SIG-M5 (cell line): ENCODE measurements around the gene IGFLR1.

Experiments
- DNase-seq: peaks from one replicate; lab custom pipeline; 2025; lab: John Stamatoyannopoulos, UW

Gene IGFLR1

DNA sequence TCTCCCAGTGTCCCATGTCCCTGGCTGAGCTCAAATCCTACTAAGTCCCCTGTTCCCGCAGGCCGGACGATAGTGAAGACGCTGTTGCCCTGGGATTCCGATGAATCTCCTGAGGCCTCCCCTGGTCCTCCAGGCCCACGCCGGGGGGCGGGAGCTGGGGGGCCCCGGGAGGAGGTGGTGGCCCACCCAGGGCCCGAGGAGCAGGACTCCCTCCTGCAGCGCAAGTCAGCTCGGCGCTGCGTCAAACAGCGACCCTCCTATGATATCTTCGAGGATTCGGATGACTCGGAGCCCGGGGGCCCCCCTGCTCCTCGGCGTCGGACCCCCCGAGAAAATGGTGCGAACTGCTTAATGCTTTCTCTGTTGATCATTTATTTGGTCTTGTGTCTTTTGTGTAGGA lies 18.6 kb downstream of the IGFLR1 start:
- no peak for DNase-seq

DNA sequence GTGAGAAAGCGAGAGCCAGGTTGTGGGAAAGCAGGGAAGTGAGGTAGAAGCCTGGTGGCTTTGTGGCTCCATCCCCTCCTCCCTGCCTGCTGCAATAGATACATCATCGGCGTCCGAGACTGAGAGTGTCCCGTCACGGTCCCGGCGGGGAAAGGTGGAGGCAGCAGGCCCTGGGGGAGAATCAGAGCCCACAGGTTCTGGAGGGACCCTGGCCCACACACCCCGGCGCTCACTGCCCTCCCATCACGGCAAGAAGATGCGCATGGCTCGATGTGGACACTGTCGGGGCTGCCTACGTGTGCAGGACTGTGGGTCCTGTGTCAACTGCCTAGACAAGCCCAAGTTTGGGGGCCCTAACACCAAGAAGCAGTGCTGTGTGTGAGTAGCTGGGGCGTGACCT lies 19.4 kb downstream of the IGFLR1 start:
- DNase-seq, result no peak

DNA sequence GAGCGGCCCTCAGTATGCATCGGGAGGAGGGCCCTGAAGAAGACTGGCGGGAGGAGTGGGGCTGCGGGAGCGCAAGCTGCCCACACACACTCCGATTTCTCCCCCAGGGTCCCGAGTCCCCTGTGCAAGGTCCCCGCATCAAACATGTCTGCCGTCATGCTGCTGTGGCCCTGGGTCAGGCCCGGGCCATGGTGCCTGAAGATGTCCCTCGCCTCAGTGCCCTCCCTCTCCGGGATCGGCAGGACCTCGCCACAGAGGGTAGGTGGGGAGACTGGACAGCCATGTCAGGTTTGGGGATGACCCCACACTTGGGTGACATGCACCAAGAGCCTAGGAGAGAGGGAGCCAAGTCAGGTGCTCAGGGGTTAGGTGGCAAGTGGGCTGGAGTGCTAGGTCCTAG lies 19.8 kb downstream of the IGFLR1 start:
- no peak for DNase-seq

DNA sequence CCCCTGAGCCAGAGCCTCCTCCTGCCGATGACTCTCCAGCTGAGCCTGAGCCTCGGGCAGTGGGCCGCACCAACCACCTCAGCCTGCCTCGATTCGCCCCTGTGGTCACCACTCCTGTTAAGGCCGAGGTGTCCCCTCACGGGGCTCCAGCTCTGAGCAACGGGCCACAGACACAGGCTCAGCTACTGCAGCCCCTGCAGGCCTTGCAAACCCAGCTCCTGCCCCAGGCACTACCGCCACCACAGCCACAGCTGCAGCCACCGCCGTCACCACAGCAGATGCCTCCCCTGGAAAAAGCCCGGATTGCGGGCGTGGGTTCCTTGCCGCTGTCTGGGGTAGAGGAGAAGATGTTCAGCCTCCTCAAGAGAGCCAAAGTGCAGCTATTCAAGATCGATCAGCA lies 20.9 kb downstream of the IGFLR1 start:
- DNase-seq, result no peak

DNA sequence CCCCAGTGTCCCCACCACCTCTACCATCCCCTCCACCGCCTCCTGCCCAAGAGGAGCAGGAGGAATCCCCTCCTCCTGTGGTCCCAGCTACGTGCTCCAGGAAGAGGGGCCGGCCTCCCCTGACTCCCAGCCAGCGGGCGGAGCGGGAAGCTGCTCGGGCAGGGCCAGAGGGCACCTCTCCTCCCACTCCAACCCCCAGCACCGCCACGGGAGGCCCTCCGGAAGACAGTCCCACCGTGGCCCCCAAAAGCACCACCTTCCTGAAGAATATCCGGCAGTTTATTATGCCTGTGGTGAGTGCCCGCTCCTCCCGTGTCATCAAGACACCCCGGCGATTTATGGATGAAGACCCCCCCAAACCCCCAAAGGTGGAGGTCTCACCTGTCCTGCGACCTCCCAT lies 21.6 kb downstream of the IGFLR1 start:
- no peak for DNase-seq

DNA sequence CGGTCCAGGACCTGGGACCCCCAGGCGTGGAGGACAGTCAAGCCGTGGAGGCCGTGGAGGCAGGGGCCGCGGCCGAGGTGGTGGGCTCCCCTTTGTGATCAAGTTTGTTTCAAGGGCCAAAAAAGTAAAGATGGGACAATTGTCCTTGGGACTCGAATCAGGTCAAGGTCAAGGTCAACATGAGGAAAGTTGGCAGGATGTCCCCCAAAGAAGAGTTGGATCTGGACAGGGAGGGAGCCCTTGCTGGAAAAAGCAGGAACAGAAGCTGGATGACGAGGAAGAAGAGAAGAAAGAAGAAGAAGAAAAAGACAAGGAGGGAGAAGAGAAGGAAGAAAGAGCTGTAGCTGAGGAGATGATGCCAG lies 22.1 kb downstream of the IGFLR1 start:
- DNase-seq, result no peak

DNA sequence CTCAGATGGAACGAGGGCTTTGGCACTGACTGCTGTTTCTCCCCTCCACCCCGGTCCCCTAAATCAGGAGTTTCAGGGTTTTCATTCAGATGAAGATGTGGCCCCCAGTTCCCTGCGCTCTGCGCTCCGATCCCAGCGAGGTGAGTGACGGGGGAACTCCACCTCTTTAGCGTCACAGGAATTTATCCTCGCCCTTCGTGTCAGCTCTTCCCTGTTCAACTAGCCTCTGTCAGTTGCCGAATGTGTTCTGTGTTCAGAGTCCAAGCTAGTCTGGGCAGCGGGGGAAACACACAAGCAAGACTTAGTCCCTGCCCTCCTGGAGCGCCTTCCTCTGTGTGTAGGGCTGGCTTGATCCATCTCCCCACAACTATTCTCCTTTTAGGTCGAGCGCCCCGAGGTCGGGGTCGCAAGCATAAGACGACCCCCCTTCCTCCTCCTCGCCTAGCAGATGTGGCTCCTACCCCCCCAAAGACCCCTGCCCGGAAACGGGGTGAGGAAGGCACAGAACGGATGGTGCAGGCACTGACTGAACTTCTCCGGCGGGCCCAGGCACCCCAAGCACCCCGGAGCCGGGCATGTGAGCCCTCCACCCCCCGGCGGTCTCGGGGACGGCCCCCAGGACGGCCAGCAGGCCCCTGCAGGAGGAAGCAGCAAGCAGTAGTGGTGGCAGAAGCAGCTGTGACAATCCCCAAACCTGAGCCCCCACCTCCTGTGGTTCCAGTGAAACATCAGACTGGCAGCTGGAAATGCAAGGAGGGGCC lies 22.7 kb downstream of the IGFLR1 start:
- DNase-seq, result no peak

DNA sequence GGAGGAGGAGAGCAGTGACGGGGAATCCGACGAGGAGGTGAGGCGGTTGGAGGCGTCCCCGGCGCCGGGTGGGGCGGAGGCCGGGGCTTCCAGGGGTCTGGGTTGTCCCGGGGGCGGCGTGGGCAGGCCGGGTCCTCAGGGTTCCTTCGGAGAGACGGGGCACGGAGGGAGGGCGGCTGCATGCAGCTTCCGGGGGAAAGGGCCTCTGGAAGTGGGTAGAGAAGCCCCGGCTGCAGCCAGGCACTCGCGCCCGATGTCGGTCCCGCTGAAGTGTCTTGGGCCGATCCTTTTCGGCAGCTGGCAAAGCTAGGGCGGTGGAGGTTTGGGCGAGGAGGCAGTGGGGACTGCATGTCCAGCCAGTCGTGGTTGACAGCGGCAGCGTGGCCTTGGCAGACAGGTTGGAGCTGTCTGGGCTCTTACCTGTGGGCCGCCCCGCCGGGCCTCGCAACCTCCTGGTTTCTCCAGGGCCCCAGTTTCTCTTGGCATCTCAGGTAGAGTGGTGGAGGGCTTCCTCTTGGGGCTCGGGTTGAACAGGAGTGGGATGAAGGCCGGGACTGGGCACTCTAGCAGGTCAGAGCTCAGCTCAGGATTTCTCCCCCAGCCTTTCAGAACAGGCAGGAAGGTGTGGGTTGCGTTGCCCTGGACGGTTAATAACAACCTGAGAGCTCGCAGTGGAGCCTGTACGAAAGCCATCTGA lies 23.8 kb downstream of the IGFLR1 start:
- DNase-seq, result no peak

DNA sequence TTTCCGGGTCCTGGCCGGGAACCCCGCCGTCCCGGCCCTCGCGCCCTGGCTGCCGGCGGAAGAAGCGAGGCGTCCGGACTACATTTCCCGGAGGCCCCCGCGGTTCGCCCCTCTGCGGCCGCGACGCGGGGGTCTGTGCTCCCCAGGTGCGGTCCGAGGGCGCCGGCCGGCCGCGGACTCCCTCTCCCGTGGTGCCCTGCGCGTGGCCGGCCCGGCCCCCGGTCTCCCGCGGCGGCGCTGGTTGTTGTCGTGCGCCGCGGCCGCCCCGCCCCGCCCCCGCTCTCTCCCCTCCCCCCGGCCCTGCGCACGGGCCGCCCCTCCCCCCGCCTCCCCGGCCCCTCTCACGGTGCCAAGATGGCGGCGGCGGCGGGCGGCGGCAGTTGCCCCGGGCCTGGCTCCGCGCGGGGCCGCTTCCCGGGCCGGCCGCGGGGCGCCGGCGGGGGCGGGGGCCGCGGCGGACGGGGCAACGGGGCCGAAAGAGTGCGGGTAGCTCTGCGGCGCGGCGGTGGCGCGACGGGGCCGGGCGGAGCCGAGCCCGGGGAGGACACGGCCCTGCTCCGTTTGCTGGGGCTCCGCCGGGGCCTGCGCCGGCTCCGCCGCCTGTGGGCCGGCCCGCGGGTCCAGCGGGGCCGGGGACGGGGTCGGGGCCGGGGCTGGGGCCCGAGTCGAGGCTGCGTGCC lies 24.4 kb downstream of the IGFLR1 start, which contains the start of gene KMT2B:
Gene KMT2B, plus strand, starts transcription at position 339 of the 680 bp plus-strand sequence. Its CDS starts 16 bp downstream, at position 355.
- DNase-seq, result no peak

DNA sequence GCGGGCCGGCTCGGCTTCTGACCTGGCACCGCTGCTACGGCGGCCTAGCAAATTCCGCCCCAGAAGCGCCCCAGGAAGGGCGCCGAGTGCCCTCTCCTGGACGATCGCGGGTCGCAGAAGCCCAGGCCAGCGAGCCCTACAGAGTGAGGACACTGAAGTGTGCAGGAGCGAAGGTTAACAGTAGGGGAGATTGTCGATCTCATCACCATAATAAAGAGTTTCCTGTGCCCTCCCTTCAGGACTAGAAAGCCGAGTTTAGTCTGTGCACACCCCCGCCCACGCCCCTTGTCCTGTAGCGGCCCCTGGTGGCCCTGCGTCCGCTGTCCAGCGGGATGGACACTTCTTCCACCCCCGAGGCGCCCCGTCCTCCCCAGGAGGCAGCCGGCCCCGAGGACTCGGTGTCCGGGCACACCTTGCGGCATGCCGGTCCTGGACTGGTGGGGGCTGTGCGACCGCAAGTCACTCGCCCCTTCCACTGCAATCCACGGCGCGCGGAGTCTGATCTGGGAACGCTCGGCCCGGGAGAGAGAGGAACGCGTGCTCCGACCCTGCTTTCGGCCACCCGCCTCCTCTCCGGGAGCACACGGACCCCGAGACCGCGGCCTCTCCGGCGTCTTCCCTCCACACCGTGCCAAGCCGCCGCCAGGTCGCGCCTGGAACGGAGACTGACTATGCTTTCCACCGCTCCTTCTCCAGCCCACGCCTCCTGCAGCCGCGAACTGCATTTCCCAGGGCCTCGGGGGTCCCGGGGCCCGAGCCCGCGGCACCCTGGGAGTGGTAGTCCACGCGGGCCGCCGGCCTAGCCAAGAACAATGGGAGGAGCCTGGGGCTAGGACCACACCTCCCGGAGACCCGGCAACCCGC lies 25.2 kb downstream of the IGFLR1 start:
- DNase-seq, result peak; percentile 75

DNA sequence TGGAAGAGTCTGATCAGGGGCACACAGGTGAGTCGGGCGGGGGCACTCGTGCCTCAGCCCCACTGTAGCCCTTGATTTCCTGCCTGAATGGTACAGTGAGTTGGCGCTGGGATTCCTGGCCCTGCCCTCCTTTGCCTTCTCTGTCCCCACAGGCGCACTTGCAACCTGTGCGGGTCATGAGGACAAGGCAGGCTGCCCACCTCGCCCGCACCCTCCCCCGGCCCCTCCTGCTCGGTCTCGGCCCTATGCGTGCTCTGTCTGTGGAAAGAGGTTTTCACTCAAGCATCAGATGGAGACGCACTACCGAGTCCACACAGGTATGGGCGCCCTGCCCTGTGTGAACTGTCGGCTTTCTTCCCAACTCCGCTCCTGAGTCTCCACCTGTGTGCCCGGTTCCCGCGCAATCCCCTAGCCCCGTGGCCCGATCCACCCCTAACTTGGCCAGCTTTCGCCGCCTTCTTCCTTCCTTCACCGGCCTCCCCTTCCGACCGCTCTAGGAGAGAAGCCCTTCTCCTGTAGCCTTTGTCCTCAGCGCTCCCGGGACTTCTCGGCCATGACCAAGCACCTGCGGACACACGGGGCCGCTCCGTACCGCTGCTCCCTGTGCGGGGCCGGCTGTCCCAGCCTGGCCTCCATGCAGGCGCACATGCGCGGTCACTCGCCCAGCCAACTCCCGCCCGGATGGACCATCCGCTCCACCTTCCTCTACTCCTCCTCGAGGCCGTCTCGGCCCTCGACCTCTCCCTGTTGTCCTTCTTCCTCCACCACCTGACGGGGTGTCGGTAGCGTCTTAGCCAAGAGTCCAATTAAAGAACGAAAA lies 26.1 kb downstream of the IGFLR1 start:
- no peak for DNase-seq

DNA sequence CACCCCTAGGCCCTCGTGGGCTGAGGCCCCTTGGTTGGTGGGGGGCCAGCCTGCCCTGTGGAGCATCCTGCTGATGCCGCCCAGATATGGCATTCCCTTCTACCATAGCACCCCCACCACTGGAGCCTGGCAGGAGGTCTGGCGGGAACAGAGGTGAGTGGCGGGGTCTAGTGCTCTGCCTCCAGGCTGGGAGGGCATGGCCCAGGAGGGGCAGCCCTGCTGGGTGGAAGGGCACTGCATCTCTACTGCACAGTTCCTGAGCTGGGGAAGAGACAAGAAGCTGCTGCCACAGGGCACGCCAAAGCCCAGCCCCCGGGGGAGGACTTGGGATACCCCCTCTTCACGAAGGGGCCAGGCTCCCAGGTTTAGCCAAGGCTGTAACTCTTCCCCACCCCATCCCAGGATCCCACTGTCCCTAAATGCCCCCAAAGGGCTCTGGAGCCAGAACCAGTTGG lies 26.9 kb downstream of the IGFLR1 start:
- DNase-seq, result no peak

DNA sequence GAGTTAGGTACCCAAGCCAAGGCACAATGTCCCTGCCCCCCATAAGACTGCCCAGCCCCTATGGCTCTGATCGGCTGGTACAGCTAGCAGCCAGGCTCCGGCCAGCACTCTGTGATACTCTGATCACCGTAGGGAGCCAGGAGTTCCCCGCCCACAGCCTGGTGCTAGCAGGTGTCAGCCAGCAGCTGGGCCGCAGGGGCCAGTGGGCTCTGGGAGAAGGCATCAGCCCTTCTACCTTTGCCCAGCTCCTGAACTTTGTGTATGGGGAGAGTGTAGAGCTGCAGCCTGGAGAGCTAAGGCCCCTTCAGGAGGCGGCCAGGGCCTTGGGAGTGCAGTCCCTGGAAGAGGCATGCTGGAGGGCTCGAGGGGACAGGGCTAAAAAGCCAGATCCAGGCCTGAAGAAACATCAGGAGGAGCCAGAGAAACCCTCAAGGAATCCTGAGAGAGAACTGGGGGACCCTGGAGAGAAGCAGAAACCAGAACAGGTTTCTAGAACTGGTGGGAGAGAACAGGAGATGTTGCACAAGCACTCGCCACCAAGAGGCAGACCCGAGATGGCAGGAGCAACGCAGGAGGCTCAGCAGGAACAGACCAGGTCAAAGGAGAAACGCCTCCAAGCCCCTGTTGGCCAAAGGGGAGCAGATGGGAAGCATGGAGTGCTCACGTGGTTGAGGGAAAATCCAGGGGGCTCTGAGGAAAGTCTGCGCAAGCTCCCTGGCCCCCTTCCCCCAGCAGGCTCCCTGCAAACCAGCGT lies 27.5 kb downstream of the IGFLR1 start:
- no peak for DNase-seq

DNA sequence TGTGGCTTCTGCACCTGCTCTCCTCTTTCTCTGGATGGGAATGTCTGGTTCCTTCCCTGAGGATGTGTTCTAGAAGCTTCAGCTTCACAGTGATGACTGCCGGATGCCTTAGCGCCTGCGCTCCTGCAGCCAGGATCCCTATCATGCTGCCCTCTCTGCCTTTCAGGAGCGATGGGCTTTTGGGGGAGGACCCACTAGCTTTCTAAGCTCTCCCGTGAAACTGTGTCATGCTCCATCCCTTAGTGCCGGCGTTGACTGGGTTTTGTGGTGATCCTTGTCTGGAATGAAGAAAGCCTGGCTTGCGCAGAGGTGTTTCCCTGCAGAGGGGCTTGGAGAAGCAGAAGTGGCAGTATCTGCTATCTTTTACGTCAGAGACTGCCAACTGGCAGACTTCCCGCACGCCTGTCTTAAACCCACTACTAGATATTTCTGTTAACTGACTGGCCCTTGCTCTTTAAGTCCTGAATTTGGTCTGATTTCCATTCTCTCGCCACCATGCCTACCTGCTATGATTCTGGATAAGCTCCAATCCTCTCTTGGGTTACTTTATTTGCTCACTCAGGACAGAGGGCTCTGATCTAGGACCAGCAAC lies 28.3 kb downstream of the IGFLR1 start:
- DNase-seq, result no peak

DNA sequence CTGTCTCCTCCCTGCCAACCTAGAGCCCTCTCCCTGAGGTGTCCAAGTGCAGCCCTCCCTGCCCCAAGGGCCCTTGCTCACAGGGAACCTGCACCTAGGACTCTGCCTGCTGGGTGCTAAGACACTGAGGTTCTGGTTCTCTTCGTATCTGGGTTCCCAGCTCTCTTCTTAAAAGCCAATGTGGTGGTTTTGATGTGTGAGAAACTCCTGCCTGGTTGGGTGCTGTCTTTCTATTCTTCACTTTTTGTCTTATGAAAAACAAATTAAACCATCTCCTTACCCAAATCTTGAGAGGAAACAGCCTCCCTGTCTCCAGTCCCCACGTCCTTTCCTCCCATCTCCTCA lies 28.8 kb downstream of the IGFLR1 start:
- no peak for DNase-seq

DNA sequence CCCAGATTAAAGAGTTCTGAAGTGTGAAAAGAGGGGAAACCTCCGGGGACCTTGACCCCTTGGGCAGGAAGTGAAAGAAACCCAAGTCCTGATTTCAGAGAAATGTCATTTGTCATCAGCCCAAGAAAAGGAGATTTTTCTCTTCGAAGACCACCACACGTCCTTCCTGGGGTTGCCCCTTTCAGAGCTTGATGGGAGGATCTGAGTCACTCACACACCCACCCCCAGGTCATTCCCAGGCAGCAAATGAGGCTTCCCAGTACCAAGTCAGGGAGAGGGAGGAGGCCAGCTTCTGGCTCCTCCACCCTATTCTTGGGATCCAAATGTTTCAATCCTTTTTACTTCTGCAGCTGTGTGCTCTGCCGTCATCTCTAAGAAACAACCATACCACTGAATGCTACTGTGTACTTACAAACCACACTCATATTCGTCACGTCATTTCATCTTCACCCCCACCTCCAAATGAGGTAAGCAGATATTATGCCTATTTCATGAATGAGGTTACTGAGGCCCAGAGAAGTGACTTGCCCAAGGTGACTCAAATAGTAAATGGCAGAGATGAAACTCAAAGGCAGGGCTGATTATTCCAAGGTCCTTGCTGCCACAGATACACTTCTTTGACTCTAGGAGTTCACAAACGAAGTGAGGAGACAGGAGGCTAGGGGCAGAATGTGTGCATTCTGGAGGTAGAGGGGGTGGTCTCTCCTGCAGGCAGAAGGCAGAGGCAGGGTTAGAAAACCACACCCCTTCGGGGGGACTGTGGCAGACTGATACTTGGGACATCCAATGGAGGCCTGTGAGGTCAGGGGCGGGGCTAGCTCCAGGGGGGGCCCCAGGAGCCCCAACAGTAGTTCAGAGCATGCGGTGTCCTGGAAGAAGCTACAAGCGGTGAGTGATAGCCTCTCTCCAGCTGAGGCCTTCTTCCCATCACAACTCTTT lies 29.4 kb downstream of the IGFLR1 start:
- no peak for DNase-seq

DNA sequence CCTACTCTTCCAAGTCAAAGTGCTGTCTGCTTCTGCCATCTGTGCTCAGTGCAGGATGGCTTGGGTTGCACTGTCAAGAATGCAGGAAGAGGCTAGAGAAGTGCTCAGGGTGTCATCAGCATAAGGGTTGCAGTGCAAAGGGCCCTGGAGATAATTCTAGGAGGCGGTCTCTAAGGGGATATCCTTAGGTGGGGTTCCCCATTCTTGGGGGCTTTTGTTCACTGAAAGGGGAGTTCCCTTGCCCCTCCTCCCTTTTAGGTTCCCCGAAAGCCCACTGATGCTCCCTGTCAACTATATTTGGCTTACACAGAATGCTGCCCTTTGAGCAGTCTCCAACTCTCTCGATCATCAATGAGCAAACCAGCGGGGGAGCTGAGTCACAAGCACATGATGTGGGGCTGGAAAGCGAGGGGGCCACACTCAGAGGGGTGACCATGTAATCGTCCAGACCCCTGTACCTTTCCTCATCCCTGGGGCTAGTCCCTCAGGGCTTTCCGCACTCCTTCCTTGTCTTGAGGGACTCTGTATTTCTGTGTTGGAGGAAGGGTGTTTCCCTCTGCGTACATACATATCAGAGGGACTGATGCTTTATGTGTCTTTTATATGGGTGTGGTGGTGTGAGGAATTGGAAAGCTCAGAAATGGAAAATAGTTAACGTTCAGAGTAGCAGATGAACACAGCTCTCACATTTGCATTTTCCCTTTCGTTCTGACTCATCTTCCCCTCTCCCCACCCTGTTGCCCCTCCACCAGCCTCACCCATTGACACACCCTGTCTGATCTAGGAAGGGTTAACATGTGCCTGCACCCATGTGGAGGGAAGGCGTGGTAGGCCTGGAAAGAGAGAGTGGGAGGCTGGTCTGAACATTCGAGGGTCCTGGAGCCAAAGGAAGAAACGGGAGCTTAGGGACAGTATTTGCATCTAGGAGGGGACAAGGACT lies 31.2 kb downstream of the IGFLR1 start:
- DNase-seq, result no peak

DNA sequence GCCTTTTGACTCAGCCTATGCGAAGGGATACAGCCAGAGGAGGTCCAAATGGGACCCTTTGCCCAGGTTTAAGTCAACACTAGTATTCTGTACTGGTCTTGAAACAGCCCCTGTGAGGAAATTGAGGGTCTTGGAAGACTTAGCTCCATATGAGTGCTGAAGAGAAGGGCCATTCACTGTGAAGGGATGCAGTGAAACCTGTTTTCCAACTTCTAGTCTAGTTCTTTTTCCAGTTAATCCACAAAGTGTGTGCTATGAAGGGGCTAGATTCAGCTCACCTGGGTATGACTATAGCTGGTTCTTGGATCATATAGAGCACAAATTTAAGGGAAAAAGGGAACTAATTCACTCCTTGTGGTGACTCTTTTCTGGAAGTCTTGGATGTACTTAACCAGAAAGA lies 33.9 kb downstream of the IGFLR1 start:
- DNase-seq, result no peak
